Neural progenitor cell (in vitro differentiated cells): ENCODE data around the gene PKDCC. TPM values are rescaled to one million over a fixed set of nuclear protein-coding genes. Genes with fewer than 3 reads are reported as not detected.

Experiments used
- DNase-seq: peaks from one replicate; pipeline ENCODE4 v3.0.0-alpha.2; 2016; ENCODE audit warnings: low spot score
- H2AFZ ChIP-seq: fragments of 200-600 bp; sonication (generic); replicated peaks from 2 replicates; pipeline ENCODE4 v1.6.1; 2016; ENCODE audit warnings: antibody characterized with exemption
- H3F3A ChIP-seq: fragments of 200-600 bp; sonication (generic); 2 replicates; pipeline ENCODE4 v1.6.1; 2016; ENCODE audit warnings: antibody characterized with exemption, low read depth
- H3K27ac ChIP-seq: fragments of 200-600 bp; sonication (generic); 2 replicates; pipeline ENCODE4 v1.5.1; 2016; ENCODE audit warnings: mild to moderate bottlenecking
- H3K27me3 ChIP-seq: fragments of 200-600 bp; sonication (generic); 2 replicates; pipeline ENCODE4 v1.6.1; 2016; ENCODE audit warnings: mild to moderate bottlenecking, moderate library complexity
- H3K36me3 ChIP-seq: fragments of 200-600 bp; sonication (generic); 2 replicates; pipeline ENCODE4 v1.5.1; 2016
- H3K4me1 ChIP-seq: fragments of 200-600 bp; sonication (generic); 2 replicates; pipeline ENCODE4 v1.6.1; 2016; ENCODE audit warnings: mixed run types
- H3K4me2 ChIP-seq: fragments of 200-600 bp; sonication (generic); 2 replicates; pipeline ENCODE4 v1.6.1; 2016
- H3K4me3 ChIP-seq: fragments of 200-600 bp; sonication (generic); 2 replicates; pipeline ENCODE4 v1.5.1; 2016
- H3K79me2 ChIP-seq: fragments of 200-600 bp; sonication (generic); 2 replicates; pipeline ENCODE4 v1.6.1; 2016; ENCODE audit warnings: low read depth
- H3K9ac ChIP-seq: fragments of 200-600 bp; sonication (generic); 2 replicates; pipeline ENCODE4 v1.6.1; 2016
- H3K9me3 ChIP-seq: fragments of 200-600 bp; sonication (generic); 2 replicates; pipeline ENCODE4 v1.5.1; 2016; ENCODE audit warnings: low read depth
- H4K20me1 ChIP-seq: fragments of 200-600 bp; sonication (generic); 2 replicates; pipeline ENCODE4 v1.6.1; 2016; ENCODE audit warnings: low read depth
- H3K27ac Mint-ChIP-seq: 3 replicates; pipeline ENCODE4 v1.8.0; 2021; ENCODE audit warnings: mixed read lengths
- H3K27me3 Mint-ChIP-seq: 2 replicates; pipeline ENCODE4 v1.8.0; 2022; ENCODE audit warnings: low read depth, mild to moderate bottlenecking, inconsistent platforms, moderate library complexity, mixed read lengths; ENCODE audit not compliant: insufficient read depth
- H3K36me3 Mint-ChIP-seq: 3 replicates; pipeline ENCODE4 v1.8.0; 2021; ENCODE audit warnings: mixed read lengths
- H3K4me1 Mint-ChIP-seq: 3 replicates; pipeline ENCODE4 v1.8.0; 2021; ENCODE audit warnings: mixed read lengths
- H3K4me3 Mint-ChIP-seq: 3 replicates; pipeline ENCODE4 v1.8.0; 2021; ENCODE audit warnings: mild to moderate bottlenecking, moderate library complexity, mixed read lengths
- H3K9me3 Mint-ChIP-seq: 3 replicates; pipeline ENCODE4 v1.8.0; 2020; ENCODE audit warnings: mixed read lengths
- EZH2 ChIP-seq: fragments of 200-600 bp; sonication (generic); IDR thresholded peaks from 2 replicates; pipeline ENCODE4 v1.6.1; 2017; ENCODE audit warnings: antibody characterized with exemption, mild to moderate bottlenecking, moderate library complexity
- EZH2phosphoT487 ChIP-seq: fragments of 200-600 bp; sonication (generic); IDR thresholded peaks from 2 replicates; pipeline ENCODE4 v1.6.1; 2017; ENCODE audit warnings: antibody characterized with exemption
- total RNA-seq: library from RNA; depleted of rRNA; stranded (reverse); fragments of >200 nt; gene quantifications from 2 replicates; pipeline ENCODE4 v1.2.3, GENCODE V29; 2015; ENCODE audit warnings: low replicate concordance
- TF ChIP-seq, protein P1 (sequence below): fragments of 200-600 bp; sonication (generic); IDR thresholded peaks from 2 replicates; pipeline ENCODE4 v1.5.1; 2017; ENCODE audit warnings: antibody characterized with exemption, mild to moderate bottlenecking

Gene PKDCC
- total RNA-seq, 1 donor from 2014 or later, result 70.4 TPM

DNA sequence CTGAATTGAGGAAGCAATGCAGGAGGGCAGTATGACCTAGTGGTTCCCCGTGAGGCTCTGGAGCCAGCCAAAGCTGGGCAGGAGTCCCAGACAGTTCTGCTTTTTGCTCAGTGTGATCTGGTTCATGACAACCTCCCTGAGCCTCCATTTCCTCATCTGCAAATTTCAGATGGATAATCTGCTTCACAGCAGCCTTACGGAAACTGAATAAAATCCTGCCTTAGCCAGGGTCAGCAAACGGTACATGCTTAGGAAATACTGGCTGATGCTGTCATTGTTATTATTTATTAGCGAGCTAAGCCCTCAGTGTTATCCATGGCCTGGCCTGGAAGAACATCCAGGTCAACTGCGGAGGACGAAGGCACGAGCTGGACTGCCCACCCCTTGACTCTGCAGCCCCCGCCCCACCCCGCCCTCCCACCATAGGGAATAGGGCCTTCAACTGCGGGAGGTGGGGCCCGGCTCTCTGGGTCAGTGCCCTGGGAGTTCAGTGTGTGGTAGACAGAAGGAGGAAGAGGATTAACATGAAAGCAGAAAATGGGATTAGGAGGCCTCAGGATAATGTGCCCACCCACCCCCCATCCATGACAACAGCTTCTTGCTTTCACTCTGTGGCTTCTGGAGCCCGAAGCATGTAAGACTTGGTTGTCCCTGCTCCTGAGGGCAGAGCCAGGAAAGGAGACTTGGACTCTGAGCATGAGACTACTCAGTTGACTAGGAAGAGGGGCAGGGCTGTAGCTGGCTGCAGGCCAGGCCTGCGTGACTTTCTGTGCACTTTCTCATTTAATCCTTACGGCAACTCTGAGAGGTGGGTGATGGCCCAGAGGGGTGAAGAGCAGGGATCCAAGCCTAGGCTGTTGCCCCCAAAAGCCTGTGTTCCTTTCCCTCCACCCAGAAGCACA, 13.1 kb downstream of the PKDCC start:
- Mint-ChIP-seq H3K9me3 (peaks cover 4% of the 10 kb centered on the region), H3K27ac (no peak overlapping the region), H3K4me1 (peaks cover 40% of the 10 kb centered on the region), H3K36me3 (peaks cover 7% of the 10 kb centered on the region), H3K4me3 (peak overlapping the region; percentile 55), H3K27me3 (peaks cover 55% of the 10 kb centered on the region)
- H3K4me1 ChIP-seq, result peaks cover 58% of the 10 kb centered on the region
- H3K27ac ChIP-seq, result no peak overlapping the region
- peaks cover 73% of the 10 kb centered on the region for H3F3A ChIP-seq
- no peaks in the 10 kb centered on the region for H3K36me3 ChIP-seq
- H3K79me2 ChIP-seq, result peaks cover 2% of the 10 kb centered on the region
- H3K4me2 ChIP-seq, result peak overlapping the region; percentile 30
- TF ChIP-seq, protein P1, sequence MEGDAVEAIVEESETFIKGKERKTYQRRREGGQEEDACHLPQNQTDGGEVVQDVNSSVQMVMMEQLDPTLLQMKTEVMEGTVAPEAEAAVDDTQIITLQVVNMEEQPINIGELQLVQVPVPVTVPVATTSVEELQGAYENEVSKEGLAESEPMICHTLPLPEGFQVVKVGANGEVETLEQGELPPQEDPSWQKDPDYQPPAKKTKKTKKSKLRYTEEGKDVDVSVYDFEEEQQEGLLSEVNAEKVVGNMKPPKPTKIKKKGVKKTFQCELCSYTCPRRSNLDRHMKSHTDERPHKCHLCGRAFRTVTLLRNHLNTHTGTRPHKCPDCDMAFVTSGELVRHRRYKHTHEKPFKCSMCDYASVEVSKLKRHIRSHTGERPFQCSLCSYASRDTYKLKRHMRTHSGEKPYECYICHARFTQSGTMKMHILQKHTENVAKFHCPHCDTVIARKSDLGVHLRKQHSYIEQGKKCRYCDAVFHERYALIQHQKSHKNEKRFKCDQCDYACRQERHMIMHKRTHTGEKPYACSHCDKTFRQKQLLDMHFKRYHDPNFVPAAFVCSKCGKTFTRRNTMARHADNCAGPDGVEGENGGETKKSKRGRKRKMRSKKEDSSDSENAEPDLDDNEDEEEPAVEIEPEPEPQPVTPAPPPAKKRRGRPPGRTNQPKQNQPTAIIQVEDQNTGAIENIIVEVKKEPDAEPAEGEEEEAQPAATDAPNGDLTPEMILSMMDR, result no peak
- TF ChIP-seq EZH2 (no peak), EZH2phosphoT487 (no peak)
- no peak overlapping the region for H2AFZ ChIP-seq
- H3K9me3 ChIP-seq, result no peaks in the 10 kb centered on the region
- DNase-seq, result peak; percentile 76
- no peak overlapping the region for H3K4me3 ChIP-seq
- no peak overlapping the region for H3K9ac ChIP-seq
- H3K27me3 ChIP-seq, result no peaks in the 10 kb centered on the region
- peaks cover 51% of the 10 kb centered on the region for H4K20me1 ChIP-seq

DNA sequence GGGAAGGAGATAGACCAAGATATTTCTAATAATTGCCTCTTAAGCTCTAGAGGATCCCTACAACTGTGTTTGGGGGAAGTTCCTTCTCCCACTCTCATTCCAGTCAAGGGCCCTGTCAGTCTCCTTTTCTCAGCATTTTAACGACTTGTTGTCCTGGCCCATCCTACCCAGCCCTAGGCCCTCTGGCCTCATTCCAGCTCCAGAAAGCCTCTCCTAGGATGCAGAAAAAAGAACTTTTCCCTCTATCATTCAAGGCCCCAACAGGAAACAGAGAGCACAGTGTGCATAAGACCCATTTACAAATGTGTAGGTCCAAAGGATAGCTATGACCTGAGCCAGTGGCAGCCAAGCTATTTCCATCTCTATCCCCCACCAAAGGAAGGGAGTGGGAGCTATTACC, 14.0 kb downstream of the PKDCC start:
- peak overlapping the region; percentile 15 for H3K27ac Mint-ChIP-seq
- TF ChIP-seq EZH2 (no peak), EZH2phosphoT487 (no peak)
- TF ChIP-seq, protein P1, result no peak
- H3K9me3 ChIP-seq, result no peaks in the 10 kb centered on the region
- H4K20me1 ChIP-seq, result peaks cover 43% of the 10 kb centered on the region
- DNase-seq, result no peak
- H3K79me2 ChIP-seq, result no peaks in the 10 kb centered on the region
- no peaks in the 10 kb centered on the region for H3K27me3 ChIP-seq
- no peak overlapping the region for H3K4me3 ChIP-seq
- no peak overlapping the region for H3K27ac ChIP-seq
- peaks cover 7% of the 10 kb centered on the region for H3K36me3 Mint-ChIP-seq
- peaks cover 4% of the 10 kb centered on the region for H3K9me3 Mint-ChIP-seq
- H3K4me3 Mint-ChIP-seq, result peak overlapping the region; percentile 55
- no peaks in the 10 kb centered on the region for H3K36me3 ChIP-seq
- H3K9ac ChIP-seq, result no peak overlapping the region
- H3K4me1 ChIP-seq, result peaks cover 58% of the 10 kb centered on the region
- H3K27me3 Mint-ChIP-seq, result peaks cover 52% of the 10 kb centered on the region
- peaks cover 40% of the 10 kb centered on the region for H3K4me1 Mint-ChIP-seq
- H3K4me2 ChIP-seq, result peak overlapping the region; percentile 30
- H2AFZ ChIP-seq, result no peak overlapping the region
- peaks cover 66% of the 10 kb centered on the region for H3F3A ChIP-seq

DNA sequence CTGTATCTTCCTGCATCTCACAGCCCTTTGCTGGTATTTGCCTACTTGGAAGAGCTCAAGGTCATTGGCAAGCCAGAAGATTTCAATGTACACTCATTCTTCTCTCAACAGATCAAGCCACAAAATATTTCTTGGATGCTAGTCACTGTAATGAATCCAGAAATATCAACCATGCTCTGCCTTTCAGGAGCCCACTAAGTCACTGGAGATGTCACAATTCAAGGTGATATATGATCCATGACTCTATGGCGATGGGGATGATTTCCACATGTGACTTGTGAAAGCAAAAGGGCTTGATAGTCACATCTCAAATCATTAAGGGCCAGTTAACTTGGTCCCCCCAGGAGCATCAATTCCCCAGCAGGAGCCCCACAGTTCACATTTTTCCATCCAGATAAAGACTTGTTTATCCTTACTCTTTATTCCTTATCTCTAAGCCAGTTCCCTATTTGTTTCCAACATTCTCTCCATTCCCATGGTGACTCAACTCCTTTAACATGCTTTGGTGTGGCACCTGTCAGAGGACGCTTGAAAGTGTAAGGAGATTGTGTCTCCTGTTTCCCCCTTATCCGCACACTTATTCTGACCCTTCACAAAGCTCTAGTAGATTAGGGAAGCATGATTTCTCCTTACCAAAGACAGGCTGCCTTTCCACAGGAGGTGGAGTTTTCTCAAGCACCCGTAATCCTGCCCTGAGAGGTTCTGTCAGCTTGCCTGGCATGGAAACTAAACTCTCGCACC, 15.8 kb downstream of the PKDCC start:
- Mint-ChIP-seq H3K36me3 (peaks cover 7% of the 10 kb centered on the region), H3K27me3 (peaks cover 59% of the 10 kb centered on the region), H3K4me3 (peak overlapping the region; percentile 42), H3K27ac (no peak overlapping the region), H3K4me1 (peaks cover 28% of the 10 kb centered on the region), H3K9me3 (peaks cover 4% of the 10 kb centered on the region)
- Histone ChIP-seq H3K9ac (no peak overlapping the region), H3K27me3 (no peaks in the 10 kb centered on the region), H3K27ac (no peak overlapping the region), H3K4me2 (no peak overlapping the region), H3K9me3 (no peaks in the 10 kb centered on the region), H2AFZ (no peak overlapping the region), H3K4me1 (peaks cover 49% of the 10 kb centered on the region), H3K79me2 (no peaks in the 10 kb centered on the region), H3K4me3 (no peak overlapping the region), H3F3A (peaks cover 48% of the 10 kb centered on the region), H4K20me1 (peaks cover 27% of the 10 kb centered on the region), H3K36me3 (no peaks in the 10 kb centered on the region)
- TF ChIP-seq EZH2 (no peak), EZH2phosphoT487 (no peak)
- TF ChIP-seq, protein P1, result no peak
- no peak for DNase-seq
